Superior temporal gyrus (tissue), 1 donor: ENCODE measurements around the gene BNIP3.

Source experiments
- DNase-seq: peaks from one replicate; pipeline ENCODE4 v3.0.0-alpha.2; 2016; ENCODE audit errors: extremely low spot score

BNIP3 gene

DNA sequence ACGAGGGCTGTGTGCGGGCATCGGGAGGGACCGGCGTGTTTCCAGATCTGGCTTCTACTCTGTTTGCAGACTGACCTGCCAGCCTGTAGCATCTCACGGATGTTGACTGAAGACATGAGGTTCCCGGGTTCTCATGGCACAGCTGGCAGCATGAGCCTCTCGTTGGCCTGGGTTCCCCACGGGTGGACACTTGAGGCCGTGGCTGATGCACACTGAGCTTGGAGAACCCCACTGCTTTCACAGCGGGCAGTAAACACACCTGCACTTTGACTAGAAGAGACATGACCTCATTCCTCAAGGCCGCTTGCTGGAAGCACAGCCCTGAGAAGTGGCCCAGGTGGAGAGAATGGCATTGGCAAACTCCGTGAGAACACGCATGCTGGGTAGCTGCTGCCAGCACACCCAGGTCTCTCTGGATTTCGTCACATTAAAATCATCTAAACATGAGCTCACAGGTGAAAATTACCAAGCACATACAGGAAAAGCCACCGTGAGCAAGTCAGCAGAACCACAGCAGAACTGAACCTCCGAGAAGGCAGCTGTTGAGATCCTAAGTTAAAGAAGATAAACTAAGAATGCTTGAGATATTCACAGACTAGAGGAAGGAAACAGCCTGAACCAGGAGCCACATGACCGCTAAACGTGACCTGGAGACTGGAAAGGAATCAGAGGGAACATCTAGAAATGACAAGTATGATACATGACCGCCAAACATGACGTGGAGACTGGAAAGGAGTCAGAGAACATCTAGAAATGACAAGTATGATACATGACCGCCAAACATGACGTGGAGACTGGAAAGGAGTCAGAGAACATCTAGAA, 32.5 kb downstream of the BNIP3 start:
- DNase-seq = no peak

DNA sequence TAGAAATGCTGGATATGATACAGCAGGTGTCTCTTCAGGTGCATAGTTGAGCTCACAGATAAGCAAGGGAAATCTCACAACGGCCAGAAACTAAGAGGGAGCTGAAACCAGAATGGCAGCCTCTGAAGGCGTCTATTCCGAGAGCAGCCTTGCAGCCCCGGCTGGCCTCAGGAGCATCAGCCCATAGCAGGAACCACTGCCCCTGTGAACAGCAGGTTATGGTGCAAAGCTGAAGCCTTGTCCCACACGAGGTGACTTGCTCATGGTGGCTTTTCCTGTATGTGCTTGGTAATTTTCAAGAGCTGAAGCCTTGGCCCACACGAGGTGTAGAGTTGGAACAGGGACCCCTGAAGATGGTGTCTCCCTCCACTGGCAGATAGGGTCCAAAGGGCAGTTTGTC, 33.2 kb downstream of the BNIP3 start:
- no peak for DNase-seq

DNA sequence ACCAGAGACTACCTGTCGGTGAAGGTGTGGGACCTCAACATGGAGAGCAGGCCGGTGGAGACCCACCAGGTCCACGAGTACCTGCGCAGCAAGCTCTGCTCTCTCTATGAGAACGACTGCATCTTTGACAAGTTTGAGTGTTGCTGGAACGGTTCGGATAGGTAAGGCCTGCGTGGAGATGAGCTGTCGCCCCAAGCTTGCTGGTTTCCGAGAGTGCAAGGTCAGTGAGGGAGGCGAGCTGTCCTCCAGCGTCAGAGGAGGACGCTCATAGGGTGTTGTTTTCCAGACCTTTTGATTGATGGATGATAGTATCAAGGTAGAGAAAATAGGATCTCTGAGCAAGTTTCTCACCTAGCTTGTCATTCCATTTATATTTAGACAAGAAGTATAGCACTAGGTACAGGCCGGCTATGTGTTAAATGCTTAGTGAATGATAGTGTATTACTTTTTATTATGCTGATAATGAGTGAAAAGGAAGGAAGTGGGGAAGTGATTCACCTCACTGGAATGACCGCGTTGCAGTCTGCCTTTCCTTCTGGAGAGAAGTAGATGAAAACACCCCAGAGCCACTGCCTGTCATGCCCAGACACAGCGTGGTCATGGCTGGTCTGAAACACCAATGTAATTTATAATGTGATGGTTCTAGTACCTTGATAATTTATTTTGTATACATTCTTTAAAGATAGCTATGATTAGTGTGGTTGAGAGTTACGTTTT, 33.9 kb downstream of the BNIP3 start:
- no peak for DNase-seq

DNA sequence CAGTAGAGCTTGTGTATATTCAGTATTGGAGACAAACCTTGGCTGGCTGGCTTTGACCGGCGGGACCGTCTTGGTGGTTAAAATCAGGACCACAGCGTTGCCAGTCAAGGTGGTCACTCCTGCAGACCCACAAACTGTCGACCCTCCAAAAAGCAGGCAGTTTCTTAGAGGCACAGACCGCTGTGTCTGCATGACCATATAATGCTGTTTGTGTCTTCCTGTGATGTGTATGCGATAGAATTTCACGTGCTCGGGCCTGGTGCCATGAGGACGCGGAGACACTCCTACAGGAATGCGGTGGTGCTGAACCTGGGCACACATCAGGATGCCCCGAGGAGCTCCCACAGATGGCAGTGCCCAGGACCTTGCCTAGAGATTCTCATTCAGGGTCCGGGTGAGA, 34.8 kb downstream of the BNIP3 start:
- no peak for DNase-seq

DNA sequence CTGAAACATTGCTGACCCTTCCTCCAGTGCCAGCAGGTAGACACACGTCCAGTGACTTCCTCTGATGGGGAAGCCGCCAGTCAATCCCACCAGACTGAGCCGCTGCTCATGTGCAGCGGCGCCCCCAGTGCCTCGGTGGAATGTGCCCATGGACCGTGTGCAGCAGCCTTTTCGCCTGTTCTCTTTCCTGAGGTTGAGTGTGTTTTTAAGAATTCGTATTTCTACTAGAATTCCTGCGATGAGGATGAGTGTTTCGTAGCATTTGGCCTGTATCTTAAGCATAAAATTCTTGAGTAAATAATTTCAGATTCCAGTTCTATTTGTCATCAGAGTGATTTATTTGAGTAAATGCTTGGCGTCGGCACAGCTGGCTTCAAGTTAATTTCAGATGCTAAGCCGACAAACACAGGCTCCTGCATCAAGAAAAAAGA, 35.4 kb downstream of the BNIP3 start:
- no peak for DNase-seq

DNA sequence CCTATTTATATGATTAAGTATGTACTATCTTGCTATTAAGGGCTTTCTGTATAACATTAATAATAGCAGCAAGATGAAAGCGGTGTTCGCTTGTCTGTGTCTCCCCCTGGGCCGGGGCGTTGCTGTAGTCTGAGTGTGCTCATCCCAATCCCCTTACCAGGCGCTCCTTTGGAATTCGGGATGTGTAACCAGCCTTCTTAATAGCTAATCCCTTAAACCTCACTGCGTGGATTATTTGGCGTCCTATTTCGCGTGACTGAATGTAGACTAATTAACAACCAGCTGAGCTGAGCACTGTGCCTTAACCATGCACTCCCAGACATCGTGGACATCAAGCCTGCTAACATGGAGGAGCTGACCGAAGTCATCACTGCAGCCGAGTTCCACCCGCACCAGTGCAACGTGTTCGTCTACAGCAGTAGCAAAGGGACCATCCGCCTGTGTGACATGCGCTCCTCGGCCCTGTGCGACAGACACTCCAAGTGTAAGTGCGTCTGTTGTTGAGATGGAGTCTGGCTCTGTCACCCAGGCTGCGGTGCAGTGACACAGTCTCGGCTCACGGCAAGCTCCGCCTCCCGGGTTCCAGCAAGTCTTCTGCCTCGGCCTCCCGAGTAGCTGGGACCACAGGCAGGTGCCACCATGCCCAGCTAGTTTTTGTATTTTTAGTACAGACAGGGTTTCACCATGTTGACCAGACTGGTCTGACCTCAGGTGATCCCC, 36.6 kb downstream of the BNIP3 start:
- no peak for DNase-seq

DNA sequence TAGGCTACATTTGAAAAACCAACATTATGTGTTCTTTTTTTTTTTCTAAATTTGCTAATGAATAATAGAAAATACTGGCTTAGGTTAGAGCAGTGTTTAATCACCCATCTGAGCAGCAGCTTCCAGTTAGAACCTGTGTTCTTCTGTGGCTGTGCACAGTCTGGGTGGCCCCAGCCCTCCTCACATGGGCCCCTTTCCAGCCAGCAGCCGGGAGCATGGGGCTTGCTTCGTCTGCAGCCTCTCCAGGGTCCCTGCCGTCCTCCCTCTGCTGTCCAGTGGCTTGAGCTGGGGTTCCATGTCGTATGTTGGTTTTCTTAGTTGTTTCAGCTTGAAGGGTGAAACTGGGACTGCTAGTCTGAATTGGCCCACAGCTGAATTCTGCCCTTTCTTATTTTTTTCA, 37.3 kb downstream of the BNIP3 start:
- no peak for DNase-seq

DNA sequence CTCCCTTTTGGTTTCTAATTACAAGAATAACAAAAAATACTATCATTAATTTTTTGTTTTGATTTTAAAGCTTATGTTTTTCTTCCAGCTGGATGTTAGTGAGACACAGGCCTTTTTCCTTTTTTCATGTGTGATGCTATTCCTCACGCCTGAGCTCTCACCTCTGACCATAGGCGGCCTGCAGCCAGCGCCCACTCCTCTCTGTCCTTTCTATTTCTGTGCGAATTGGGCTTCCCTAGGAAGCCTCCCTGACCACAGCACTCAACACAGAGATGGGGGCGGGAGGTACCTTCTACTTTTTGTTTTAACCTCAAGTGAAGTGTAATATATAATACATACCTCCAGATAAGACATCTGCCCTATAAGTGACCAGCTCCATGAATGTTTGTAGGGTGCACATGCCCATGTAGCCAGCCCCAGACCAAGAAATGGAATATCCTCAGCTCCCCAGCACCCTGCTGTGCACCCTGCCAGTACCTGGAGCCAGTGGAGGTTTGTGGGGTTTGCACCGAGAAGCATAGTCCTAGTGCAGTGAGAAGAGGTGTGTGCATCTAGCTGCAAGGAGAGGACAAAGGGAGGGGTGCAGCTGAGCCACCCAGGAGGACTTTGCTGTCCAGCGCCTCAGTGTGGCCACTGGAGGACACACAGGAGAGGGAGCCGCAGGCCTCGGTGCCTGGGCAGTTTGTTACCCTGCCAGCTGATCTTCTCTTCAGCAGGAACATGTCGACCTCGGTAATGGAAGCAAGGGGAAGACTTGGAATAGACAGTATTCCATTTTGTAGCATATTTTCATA, 38.5 kb downstream of the BNIP3 start:
- no peak for DNase-seq

DNA sequence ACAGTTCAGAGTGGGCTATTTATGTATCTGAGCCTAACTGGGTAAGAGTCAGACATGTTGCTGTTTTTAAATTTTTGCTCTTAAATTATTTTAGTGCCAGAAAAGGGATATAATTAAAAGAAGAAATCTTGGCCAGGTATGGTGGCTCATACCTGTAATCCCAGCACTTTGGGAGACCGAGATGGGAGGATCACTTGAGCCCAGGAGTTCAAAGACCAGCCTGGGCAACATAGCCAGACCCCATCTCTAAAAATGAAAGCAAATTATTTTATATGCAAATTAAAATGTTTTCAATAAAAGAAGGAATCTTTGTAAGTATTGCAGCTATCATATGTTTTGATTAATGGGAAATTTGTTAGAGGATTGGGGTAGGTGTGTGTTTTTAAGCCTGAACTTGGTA, 39.3 kb downstream of the BNIP3 start:
- no peak for DNase-seq

DNA sequence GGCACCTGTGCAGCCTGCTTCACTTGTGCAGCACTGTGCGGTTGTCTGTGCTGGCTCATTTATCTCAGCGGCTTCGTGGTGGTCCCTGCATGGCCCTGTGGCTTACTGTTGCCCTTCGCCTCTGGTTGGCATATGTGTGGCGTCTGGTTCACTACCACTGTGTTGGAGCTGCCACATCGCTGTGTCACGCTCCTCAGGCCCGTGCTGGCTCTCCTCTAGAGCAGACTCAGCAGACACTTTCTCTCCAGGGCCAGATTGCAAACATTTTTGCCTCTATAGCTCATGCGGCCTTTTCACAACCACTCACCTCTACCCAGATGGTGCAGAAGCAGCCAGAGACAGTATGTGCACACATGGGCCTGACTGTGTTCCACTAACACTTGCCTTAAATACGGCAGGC, 43.0 kb downstream of the BNIP3 start:
- DNase-seq = no peak

DNA sequence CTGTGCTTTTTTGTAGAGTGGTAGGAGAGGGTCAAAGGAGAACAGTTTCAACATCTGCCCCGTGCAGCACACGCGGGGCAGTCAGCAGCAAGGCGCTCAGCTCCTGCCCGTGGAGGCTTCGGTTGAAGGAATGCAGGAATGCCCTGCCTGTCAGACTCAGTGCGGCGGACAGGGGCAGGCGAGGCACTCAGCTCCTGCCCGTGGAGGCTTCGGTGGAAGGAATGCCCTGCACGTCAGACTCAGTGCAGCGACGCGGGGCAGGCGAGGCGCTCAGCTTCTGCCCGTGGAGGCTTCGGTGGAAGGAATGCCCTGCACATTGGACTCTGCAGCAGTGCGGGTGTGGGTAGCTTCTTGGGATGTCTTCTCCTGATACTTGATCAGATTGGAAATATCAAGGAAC, 43.9 kb downstream of the BNIP3 start:
- DNase-seq = no peak

DNA sequence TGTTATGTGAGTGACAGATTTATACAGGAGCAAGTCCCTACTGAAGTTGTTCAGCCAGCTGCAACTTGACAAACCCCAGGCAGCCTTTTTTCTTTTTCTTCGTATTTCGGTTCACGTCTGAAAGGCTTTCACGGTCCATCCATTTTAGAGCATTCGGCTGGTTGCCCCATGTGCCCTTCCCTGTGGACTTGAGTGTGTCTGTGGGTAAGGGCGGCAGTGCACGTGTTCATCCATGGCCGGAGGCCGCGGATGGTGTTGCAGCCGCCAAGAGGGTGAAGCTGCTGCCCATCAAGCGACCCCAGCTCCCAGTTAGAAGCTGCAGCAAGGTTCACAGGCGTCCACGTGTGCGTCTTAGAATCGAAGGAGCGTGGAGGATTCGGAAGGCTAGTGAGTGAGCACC, 45.0 kb downstream of the BNIP3 start:
- no peak for DNase-seq

DNA sequence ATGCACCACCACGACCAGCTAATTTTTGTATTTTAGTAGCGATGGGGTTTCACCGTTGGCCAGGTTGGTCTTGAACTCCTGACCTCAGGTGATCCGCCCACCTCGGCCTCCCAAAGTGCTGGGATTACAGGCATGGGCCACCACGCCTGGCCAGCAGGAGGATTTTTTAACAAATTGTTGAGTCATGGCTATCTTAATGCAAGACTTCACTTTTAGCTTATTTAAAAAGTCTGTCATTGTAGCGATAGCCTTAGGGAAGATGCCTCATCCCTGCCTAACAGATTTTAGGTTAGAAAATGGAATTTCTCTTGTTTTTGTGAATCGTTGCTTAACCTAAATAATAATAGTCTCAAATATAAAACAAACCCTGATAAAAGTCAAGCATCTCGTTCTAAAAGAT, 45.4 kb downstream of the BNIP3 start:
- DNase-seq = no peak

DNA sequence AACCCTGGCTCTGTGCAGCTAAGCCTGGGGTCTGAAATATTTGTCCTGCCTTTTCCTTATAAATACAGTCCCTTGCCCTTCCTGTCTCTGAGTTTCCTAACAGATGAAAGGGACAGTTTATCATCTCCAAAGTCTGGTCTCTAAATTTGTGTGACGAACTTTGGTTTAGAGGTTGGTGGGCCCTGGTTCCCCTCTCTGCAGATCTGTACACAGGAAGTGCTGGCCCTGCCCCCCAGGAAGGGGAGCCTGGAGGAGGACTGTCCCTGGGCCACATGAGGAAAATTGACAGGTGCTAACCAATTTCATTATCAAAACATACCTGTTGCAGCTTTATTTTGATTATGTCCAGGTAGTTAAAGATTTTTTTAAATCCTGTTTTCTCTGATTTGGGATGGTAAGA, 46.5 kb downstream of the BNIP3 start:
- no peak for DNase-seq

DNA sequence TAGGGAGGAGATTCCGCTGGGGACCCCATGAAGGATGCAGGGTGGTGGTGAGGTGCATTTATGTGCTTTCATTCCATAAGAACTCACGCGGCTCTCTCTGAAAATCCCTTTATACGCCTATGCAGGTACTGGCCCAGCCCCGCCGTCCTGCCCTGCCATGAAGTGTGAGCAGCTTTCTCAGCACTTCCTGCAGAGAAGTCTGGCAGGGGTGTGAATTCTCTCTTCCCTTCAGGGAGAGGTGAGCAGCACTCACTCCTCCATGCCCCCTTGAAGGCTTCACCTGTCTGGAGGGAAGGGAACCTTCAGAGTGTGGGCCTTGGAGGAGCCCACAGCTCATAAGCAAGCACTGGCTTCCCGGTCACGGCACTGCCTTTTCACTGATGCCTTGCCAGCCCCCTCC, 47.0 kb downstream of the BNIP3 start:
- DNase-seq = no peak

DNA sequence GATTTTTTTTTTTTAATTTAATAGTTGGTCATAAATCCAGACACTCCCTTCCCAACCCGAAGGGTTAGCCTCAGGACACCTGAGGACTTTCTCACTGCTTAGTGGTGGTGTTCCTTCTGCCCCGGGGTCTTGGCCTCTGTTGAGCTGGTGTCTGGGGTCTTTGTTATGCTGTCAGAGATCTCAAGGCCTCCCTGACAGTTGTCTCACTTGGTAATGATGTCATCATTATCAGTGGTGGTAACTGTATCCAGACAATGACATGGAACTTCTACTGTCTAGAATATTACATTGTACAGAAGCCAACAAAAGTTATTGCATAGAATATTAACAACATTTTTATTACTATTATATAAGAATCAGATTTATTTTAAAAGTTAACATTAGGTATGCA, 48.0 kb downstream of the BNIP3 start:
- no peak for DNase-seq

DNA sequence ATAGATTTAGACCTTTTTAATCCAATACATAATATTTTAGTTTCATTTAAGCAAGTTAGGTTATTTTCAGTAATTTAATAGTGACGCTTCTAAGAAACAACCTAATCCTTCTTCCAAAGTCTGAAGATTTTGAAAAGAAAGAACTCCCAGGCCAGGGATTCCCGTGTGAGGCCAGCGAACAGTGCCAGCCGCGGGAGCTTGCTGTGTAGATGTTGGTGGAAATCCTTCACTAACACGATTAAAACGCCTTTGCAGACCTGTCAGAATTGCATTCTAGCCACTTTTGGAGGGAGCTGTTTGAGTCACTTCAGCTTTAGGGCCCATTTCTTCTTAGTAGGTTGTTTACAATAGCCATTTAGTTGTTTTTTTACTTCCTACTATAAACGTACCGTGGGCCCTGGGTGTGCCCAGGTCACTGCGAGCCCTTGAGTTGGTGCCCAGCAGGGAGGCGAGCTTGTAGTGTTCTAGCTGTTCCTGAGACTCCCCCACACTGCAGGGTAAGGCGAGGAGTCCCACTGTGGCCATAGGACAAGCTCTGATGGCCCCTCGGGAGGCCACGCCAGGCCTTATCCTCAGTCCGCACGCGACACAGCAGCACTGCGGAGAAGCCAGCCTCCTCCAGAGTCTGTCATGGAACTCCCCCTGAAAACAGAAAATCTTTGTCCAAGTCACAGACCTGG, 48.6 kb downstream of the BNIP3 start:
- no peak for DNase-seq

DNA sequence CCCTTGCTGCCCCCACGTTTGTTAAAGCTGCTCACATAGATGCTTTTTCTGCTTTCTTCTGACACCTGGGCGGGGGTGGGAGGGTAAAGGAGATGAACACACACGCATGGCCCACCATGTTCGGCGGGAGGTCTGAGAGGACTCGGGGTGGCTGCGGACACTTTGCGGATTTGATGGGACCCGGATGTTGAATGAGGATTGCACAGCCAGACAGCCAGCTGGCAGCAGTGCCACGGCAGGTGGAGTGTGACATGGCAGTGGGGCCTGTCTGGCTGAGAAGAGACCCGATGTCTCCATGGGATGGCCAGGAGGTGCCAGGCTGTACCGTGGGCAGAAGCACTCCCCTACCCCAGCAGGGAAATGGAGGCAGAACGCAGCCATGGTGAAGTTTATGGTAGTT, 49.7 kb downstream of the BNIP3 start:
- DNase-seq = no peak

DNA sequence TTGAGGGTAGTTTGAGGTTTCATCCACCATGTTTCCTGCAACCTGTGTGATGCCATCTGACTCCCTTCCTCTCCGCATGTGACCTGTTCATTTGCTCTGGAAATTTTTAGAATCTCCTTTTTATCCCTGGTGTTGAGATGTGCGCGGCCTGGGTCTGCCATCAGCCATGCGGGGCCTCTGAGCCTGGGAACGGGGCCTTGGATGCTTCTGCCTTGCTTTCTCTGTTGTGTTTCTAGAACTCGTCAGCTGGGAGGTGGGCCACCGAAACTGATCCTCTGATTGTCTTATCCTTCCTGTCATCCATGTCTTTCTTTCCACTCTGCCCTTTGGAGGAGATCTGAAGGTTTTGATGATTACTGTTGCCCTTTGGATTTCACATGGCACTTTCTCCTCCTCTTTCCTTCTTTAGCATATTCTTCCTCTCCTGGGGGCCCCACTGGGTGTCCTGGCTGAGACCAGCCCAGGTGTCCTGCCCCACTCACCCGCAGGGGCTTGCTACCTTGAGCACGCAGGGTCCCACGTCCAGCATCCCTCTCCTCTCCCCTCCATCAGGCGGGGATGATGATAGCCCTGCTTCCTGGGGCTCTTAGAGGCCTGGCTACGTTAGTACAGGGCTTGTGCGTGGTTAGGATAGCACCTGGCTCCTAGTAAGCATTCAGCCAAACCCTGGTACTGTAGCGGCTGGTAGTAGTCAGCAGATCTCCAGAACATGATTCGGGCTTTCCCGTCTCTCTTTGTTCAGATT, 51.0 kb downstream of the BNIP3 start:
- no peak for DNase-seq

DNA sequence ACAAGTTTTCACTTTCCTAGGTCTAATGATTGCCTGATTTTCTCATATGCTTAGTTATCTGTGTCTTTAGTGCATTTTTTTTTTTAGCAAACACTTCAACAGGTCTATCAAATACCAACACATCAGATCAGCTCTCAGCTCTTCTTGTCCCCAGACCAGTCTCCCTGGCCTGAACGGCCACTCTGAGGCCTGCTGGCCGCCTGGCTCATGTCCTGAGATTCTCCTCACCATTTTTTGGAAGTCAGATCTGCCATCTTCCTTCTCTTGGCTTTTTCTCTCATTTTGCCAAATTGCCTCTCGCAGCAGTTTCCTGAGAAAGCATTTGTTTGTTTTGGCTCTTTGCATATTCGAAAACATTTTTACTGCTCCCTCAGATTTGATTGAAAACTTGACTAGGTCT, 51.6 kb downstream of the BNIP3 start:
- DNase-seq = no peak
